Measurements from ENCODE around the gene ERBIN. TPM values are rescaled to one million over a fixed set of nuclear protein-coding genes. Genes with fewer than 3 reads are reported as not detected.

ERBIN gene
- total and polyA plus RNA-seq, 2 experiments from 2014 or later: 15.6 to 26.4 TPM

DNA sequence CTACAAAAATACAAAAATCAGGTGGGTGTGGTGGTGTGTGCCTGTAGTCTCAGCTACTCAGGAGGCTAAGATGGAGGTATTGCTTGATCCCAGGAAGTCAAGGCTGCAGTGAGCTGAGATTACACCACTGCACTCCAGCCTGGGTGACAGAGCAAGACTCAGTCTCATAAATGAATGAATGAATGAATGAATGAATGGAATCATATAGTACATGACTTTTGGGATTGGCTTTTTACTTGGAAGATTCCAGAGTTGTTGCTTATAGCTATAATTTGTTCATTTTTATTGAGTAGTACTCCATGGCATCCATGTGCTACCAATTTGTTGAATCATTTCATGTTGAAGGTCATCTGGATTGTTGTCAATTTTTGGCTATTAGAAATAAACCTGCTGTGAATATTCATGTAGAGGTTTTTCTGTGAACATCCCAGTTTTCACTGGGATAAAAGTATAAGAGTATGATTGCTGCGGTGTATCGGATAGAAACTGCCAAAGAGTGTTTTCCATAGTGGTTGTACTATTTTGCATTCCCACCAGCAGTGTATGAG, 19.9 kb downstream of the ERBIN start (continued):
- TF ChIP-seq, protein P1, sequence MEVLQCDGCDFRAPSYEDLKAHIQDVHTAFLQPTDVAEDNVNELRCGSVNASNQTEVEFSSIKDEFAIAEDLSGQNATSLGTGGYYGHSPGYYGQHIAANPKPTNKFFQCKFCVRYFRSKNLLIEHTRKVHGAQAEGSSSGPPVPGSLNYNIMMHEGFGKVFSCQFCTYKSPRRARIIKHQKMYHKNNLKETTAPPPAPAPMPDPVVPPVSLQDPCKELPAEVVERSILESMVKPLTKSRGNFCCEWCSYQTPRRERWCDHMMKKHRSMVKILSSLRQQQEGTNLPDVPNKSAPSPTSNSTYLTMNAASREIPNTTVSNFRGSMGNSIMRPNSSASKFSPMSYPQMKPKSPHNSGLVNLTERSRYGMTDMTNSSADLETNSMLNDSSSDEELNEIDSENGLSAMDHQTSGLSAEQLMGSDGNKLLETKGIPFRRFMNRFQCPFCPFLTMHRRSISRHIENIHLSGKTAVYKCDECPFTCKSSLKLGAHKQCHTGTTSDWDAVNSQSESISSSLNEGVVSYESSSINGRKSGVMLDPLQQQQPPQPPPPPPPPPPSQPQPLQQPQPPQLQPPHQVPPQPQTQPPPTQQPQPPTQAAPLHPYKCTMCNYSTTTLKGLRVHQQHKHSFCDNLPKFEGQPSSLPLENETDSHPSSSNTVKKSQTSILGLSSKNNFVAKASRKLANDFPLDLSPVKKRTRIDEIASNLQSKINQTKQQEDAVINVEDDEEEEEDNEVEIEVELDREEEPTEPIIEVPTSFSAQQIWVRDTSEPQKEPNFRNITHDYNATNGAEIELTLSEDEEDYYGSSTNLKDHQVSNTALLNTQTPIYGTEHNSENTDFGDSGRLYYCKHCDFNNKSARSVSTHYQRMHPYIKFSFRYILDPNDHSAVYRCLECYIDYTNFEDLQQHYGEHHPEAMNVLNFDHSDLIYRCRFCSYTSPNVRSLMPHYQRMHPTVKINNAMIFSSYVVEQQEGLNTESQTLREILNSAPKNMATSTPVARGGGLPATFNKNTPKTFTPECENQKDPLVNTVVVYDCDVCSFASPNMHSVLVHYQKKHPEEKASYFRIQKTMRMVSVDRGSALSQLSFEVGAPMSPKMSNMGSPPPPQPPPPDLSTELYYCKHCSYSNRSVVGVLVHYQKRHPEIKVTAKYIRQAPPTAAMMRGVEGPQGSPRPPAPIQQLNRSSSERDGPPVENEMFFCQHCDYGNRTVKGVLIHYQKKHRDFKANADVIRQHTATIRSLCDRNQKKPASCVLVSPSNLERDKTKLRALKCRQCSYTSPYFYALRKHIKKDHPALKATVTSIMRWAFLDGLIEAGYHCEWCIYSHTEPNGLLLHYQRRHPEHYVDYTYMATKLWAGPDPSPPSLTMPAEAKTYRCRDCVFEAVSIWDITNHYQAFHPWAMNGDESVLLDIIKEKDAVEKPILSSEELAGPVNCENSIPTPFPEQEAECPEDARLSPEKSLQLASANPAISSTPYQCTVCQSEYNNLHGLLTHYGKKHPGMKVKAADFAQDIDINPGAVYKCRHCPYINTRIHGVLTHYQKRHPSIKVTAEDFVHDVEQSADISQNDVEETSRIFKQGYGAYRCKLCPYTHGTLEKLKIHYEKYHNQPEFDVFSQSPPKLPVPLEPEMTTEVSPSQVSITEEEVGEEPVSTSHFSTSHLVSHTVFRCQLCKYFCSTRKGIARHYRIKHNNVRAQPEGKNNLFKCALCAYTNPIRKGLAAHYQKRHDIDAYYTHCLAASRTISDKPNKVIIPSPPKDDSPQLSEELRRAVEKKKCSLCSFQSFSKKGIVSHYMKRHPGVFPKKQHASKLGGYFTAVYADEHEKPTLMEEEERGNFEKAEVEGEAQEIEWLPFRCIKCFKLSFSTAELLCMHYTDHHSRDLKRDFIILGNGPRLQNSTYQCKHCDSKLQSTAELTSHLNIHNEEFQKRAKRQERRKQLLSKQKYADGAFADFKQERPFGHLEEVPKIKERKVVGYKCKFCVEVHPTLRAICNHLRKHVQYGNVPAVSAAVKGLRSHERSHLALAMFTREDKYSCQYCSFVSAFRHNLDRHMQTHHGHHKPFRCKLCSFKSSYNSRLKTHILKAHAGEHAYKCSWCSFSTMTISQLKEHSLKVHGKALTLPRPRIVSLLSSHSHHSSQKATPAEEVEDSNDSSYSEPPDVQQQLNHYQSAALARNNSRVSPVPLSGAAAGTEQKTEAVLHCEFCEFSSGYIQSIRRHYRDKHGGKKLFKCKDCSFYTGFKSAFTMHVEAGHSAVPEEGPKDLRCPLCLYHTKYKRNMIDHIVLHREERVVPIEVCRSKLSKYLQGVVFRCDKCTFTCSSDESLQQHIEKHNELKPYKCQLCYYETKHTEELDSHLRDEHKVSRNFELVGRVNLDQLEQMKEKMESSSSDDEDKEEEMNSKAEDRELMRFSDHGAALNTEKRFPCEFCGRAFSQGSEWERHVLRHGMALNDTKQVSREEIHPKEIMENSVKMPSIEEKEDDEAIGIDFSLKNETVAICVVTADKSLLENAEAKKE (CRISPR knock-in tag; IDR thresholded peaks at IDR 0.05): no peak
- TF ChIP-seq NANOG (IDR thresholded peaks at IDR 0.05; ENCODE audit: borderline replicate concordance) (no peak), POLR2AphosphoS5 (IDR thresholded peaks at IDR 0.05; ENCODE audit: low read depth) (no peak)

DNA sequence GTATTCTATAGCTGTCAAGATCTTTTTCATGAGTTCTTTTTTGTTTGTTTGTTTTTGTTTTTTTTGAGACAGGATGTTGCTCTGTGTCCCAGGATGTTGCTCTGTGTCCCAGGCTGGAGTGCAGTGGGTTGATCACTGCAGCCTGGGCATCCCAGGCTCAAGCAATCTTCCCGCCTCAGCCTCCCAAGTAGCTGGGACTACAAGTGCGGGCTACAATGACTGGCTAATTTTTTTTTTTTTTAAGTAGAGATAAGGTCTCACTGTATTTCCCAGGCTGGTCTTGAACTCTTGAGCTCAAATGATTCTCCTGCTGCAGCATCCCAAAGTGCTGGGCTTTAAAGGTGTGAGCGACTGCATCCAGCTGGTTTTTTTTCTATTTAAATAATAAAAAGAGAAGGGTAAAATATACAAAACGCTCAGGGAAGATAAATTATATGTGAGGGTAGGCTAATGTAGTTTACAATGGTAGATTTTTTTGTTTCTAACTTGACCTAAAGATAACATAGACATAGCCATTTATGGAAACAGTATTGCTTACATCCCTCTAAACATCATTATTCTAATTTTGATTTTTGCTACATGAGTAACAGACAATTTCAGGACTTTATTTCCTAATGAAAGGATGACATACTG, 21.9 kb downstream of the ERBIN start:
- H3K27me3 Mint-ChIP-seq (ENCODE audit: insufficient read depth, low read depth, poor library complexity): no peaks in the 10 kb centered on the region
- no peaks in the 10 kb centered on the region for H3K36me3 ChIP-seq (ENCODE audit: insufficient read depth)
- H3F3A ChIP-seq (replicated peaks; ENCODE audit: low read depth): no peaks in the 10 kb centered on the region
- no peaks in the 10 kb centered on the region for H3K27me3 ChIP-seq (ENCODE audit: insufficient read depth)
- H3K4me1 Mint-ChIP-seq: peaks cover 18% of the 10 kb centered on the region
- H3K27ac Mint-ChIP-seq: no peak overlapping the region
- H3K4me2 ChIP-seq: no peak overlapping the region
- no peaks in the 10 kb centered on the region for H3K9me2 ChIP-seq (ENCODE audit: insufficient read depth)
- no peak overlapping the region for H3K27ac ChIP-seq (ENCODE audit: low read depth)
- H3K9me3 Mint-ChIP-seq: no peaks in the 10 kb centered on the region
- peaks cover 22% of the 10 kb centered on the region for H3K4me1 ChIP-seq (ENCODE audit: insufficient read depth)
- no peak for DNase-seq (ENCODE audit: low spot score)
- H3K4me3 ChIP-seq: no peak overlapping the region
- no peak overlapping the region for H3K4me3 Mint-ChIP-seq
- H2AFZ ChIP-seq: no peak overlapping the region
- peaks cover 27% of the 10 kb centered on the region for H4K20me1 ChIP-seq (replicated peaks; ENCODE audit: insufficient read depth)
- H3K36me3 Mint-ChIP-seq (ENCODE audit: low read depth): peaks cover 12% of the 10 kb centered on the region; the same call in 2 of the 3 replicates
- peaks cover 100% of the 10 kb centered on the region for H3K79me2 ChIP-seq (replicated peaks; ENCODE audit: insufficient read depth)
- ATAC-seq: peak; percentile 27; the same call in 1 of the 3 replicates
- TF ChIP-seq POLR2AphosphoS5 (IDR thresholded peaks at IDR 0.05; ENCODE audit: low read depth): no peak
- TF ChIP-seq, protein P2, sequence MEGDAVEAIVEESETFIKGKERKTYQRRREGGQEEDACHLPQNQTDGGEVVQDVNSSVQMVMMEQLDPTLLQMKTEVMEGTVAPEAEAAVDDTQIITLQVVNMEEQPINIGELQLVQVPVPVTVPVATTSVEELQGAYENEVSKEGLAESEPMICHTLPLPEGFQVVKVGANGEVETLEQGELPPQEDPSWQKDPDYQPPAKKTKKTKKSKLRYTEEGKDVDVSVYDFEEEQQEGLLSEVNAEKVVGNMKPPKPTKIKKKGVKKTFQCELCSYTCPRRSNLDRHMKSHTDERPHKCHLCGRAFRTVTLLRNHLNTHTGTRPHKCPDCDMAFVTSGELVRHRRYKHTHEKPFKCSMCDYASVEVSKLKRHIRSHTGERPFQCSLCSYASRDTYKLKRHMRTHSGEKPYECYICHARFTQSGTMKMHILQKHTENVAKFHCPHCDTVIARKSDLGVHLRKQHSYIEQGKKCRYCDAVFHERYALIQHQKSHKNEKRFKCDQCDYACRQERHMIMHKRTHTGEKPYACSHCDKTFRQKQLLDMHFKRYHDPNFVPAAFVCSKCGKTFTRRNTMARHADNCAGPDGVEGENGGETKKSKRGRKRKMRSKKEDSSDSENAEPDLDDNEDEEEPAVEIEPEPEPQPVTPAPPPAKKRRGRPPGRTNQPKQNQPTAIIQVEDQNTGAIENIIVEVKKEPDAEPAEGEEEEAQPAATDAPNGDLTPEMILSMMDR (conservative IDR thresholded peaks at IDR 0.05; ENCODE audit: low read depth in 2 of 2): no peak
- TF ChIP-seq, protein P1 (CRISPR knock-in tag; IDR thresholded peaks at IDR 0.05): no peak
